Stimulated activated CD8-positive, alpha-beta memory T cell treated with anti-CD3 and anti-CD28 coated beads, Interleukin-15, amount 100 ng/mL, for 4 hours (primary cell): ENCODE data around the gene RAE1.
A peak's percentile ranks its signal among the peaks of the same experiment; 100 is the strongest.

Source experiments
- DNase-seq, 2 donors: peaks; one replicate each; pipeline ENCODE4 v3.0.0-alpha.2; 2020; ENCODE audit warnings: low read depth in 2 of 2

RAE1 gene

DNA sequence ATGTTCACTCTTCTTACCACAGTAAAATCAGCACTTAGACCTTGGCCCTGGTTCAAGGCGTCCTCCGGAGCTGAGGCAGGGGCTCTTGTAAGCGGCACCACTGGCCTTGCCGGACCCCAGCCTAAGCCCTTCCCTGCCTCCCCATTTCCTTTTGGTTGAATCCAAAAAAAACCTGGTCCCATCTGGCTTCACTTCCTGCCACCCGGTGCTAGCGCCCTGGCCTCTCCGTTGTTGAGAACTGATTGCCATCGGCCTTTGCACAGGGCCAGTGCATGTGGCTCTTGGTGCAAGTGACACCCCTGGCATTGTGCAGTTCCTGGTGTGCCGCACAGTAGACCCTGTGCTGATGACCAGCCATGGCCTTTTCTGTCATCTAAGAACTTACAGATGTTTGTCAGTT, 21.1 kb downstream of the RAE1 start:
- no peak for DNase-seq

DNA sequence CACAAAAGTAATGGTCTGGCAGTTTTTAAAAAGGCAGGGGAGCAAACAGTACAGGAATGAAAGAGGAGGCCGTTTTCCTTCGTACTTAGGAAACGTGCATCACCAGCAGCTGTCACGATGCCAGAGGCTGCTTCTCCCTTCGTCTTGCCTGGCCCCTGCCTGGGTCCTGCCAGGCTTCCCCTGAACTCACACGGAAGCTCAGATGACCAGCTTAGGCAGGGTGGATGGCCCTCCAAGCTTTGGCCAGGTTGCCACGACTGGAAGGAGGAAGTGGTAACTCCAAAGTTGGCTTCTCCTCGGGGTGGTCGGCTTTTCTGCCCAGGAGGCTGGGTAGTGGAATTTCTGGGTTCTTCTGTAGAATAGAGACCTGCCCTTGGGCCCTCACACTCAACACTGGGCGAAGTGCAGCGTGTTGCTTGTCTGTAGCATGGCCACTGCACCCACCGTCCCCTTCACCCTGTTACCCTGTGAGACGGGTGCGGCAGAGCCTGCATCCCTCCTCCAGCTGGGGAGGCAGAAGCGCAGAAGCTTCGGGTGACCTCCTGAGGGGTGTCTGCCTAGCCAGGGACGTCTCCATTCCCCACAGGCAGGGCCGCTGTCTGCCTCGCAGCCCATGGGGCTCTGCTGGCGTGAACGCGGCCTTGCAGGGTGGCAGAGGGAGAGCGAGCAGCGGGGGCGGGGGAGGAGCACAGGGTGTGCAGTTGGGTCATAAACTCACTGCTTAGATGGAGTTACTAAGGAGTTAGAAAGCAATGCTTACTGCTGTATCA, 21.7 kb downstream of the RAE1 start:
- no peak for DNase-seq

GRCh38 chr20:57374343-57374930, 23.4 kb downstream of the RAE1 start:
- DNase-seq: no peak

DNA sequence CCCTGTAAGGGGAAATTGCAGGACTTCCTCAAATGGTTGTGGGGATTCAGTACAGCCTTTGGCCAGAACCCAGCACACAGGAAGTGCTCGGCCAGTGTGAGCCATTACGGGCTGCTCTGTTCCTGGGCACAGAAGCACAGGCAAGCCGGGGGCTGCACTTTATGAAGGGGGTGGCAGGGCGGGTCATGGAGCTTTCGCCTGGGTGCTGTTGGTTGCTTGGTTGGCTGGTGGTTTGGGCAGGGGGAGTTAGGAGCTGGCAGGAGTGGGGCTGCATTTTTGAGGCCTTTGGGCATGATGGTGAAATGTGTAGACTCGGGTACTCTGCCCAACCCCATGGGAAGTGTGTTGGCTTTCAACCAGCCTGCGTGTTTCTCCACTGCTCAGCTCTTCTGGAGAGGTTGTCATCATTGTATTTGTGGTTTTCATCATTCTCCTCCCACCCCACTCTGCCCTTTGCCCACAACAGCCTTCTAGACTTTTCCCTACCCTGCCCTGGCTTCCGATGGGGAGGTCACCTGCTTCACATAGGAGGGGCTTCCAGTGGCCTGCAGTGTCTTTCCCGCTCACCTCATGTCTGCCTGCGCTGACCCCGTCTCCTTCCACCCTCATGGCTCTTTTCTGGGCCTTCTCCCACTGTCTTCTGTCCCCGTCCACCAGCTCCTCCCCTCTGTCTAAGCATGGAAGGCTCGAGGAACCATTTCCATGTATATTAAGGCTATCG, 24.0 kb downstream of the RAE1 start:
- no peak for DNase-seq

DNA sequence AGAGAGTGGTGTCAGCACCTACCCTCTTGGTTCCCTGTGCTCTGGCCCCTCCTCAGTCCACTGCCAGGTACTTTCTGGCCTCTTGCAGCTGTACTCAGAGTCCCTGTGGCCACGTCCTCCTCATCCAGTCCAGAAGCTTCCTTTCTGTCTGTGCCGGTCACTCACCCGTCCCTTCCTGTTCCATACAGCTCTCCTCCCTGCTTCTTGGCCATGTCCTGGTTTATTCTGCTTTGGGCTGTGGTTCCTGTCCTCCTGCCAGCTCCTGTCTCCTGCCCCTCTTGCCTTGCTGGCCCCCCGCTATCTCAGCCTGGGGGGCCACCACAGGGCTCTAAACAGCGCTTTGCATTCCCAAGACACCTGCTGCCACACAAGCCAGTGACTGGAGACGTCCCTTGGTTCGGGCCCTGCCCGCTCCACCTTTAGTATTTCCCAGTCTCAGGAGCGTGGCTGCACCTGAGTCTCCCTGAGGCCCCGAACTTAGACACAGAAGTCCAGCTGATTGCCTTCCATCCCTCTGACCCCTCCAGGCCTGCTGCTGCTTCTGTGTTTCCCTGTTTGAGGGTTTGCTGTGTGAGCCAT, 24.7 kb downstream of the RAE1 start:
- no peak for DNase-seq

GRCh38 chr20:57377350-57377749, 26.3 kb downstream of the RAE1 start:
- DNase-seq: no peak

- no peak for DNase-seq
Observed at GRCh38 chr20:57378107-57378506, 27.1 kb downstream of the RAE1 start.

DNA sequence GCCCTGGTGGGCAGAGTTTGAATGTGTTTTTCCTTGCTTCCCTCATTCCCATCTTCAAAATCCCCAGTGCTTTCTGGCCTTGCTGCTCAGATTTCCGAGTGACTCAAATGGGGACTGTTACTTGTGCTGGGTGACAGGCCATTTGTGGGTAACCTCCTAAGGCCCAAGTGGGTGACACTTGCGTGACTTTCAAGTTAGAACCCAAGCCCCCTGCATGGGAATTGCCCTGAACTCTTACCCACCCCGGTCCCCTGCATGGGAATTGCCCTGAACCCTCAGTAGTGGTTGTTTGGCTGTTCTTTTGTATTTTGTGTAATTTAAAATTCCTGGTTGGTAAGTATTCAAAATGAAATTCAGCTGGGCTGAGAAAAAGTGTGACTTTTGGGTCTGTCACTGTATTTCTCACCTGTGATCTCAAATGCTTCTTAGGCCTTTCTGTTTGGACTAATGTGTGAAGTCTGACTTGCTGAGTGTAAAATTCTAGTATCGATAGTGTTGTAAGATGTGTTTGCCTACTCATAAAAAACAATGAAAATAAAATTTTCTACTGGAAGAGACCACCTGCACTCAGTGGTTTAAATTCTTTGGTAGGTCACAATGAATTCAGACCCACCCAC, 27.7 kb downstream of the RAE1 start:
- DNase-seq: no peak

- DNase-seq: no peak
Observed at GRCh38 chr20:57379263-57379647, 28.2 kb downstream of the RAE1 start.

DNA sequence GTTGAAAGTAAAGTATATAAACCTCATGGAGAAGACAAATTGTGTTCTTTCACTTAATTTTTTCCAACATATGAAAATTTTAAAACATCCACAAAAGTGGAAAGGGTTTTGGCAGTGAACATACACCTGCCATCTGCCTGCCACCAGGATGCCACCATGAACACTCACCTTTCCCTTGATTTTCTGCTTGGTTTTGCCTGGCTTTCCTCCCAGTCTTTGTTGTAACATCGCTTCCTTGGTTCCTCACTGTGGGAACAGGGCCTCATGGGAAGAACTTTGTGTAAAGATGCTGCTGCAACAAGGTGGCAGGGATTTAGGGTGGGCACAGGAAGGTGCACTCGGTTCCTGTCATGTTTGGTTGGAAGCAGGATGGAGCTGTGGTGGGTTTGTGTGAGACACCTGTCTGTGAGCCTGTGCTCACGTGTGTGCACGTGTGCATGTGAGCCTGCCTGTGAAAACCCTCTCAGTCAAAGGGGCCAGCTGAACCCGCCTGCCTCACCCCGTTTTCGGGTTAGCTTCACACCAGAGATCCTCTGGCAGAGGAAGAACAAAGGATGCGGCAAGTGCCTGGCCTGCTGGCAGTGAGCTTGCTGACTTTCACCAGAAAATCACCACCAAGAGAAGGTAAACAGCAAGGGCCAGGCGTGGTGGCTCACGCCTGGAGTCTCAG, 29.2 kb downstream of the RAE1 start:
- DNase-seq: no peak

DNA sequence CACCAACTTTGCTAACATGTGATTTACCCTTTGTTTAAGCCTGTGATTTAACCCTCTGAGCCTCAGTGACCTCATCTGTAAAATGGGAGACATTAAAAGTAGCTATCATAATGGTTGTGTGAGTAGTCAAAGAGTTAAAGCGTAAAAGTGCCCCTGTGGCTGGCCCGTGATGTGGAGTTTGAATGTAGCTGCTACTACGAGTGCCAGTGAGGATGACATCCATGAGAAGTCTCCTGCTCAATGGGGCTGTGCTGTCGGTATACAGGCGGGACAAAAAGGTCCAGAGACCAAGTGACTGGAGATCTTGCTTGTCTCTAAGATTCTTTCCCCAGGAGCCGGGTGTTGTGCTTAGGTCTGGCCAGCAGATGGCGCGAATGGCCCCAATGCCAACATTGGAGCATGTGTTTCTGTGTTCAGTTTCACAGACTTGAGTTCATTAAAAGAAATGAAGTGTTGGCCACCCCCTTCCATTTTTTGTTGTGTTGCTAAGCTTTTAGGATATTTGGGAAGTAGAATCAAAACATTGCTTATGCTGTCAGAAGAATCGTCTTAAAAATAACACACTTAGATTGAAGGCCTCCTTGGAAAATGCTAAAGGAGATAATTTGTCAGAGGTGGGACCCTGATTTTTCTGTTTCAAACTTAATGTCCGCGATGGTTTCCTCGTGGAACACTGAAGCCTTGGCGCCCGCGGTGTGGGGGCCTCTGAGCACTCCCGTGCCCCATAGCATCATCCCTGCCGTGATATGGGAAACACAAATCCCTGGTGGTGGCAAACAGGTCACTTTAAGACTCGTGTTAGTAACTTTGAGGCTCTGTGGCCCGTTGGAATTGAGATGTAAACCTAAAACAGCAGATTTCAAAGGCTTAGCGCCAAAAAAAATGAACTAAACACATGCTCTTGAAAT, 30.8 kb downstream of the RAE1 start:
- DNase-seq: peak; percentile 61 to 73

- DNase-seq: no peak
Observed at GRCh38 chr20:57382516-57382915, 31.5 kb downstream of the RAE1 start.

GRCh38 chr20:57383447-57384347, 32.6 kb downstream of the RAE1 start:
- DNase-seq: no peak

- DNase-seq: no peak
Observed at GRCh38 chr20:57384486-57384885, 33.4 kb downstream of the RAE1 start.

DNA sequence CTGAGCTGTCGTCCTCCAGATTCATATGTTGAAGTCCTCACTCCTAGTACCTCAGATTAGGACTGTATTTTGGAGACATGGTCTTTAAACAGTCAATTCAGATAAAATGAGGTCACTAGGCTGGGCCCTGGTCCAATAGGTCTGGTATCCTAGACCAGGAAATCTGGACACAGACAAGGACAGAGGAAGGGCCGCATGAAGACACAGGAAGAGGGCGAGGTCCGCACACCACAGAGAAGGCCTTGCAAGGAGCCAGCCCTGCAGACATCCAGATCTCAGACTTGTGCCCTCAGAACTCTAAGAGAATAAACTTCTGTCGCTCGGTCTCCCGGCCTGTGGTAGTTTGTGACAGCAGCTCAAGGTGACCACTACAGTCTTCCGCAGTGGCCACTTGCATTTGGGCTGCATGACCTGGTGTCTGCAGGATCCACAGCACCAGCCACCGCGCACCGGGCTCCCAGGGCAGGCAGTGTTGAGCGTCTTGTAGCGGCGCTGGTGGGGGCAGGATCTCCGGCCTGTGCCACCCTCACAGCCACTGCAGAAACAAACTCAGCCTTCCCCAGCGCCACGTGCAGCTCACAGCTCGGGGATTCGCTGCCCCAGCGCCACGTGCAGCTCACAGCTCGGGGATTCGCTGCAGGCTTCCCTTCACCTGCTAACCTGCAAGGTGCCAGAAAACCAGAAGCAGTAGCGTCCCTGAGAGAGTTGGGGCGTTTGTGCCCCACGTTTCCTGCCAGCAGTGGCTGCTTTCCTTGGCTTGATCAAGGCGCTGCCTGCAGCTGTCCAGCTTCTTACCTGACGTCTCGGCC, 34.1 kb downstream of the RAE1 start:
- no peak for DNase-seq

GRCh38 chr20:57385940-57386339, 34.9 kb downstream of the RAE1 start:
- no peak for DNase-seq

GRCh38 chr20:57386762-57387161, 35.7 kb downstream of the RAE1 start:
- no peak for DNase-seq

DNA sequence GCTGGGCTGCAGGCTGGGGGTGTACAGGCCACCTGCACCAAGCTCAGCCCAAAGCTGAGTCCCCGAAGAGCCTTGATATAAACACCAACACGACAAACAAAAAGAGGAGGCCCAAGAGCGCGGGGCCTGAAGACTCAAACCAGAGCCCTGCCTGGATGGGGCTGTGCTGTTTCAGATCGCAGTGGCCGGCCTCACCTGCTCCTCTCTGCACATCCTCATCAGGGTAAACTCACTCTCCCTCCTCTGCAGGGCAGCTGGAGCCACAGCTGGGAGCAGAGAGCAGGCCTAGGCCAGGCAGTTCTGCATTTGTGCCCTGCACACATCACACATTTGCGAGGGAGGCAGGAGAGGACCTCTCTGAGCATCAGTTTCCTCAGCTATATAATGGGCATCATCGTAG, 36.4 kb downstream of the RAE1 start:
- DNase-seq: no peak

DNA sequence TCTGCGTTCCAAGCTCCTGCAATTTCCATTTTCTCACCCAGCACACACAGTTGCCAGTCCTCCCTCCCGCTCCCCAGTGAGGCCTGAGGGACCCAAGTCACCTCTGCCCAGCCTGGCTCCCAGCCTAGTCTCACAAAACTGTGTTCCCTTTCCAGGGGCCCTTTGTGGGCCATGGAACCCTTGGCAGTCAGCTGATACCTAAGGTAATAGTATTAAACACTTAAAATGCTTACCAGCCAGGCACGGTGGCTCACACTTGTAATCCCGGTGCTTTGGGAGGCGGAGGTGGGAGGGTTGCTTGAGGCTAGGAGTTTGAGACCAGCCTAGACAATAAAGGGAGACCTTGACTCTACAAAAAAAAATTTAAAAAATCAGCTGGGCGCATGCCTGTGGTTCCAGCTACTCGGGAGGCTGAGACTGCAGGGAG, 36.9 kb downstream of the RAE1 start:
- DNase-seq: no peak
